H9 (cell line): Measurements from ENCODE around the gene SLC35A5. TPM values are rescaled to one million over a fixed set of nuclear protein-coding genes. Genes with fewer than 3 reads are reported as not detected.

ENCODE experiments used
- DNase-seq: peaks from one replicate; pipeline ENCODE4 v3.0.0-alpha.2; 2017
- H2AFZ ChIP-seq: one replicate; pipeline ENCODE4 v1.6.1; 2013; ENCODE audit warnings: mild to moderate bottlenecking, low read length, control low read depth, moderate library complexity
- H2AK5ac ChIP-seq: 2 replicates; pipeline ENCODE4 v1.6.1; 2013; ENCODE audit warnings: low read length, control low read depth, mixed read lengths; ENCODE audit not compliant: insufficient read length
- H2BK120ac ChIP-seq: one replicate; pipeline ENCODE4 v1.6.1; 2013; ENCODE audit warnings: low read depth, mild to moderate bottlenecking, low read length, control low read depth, inconsistent platforms; ENCODE audit not compliant: poor library complexity, severe bottlenecking
- H2BK12ac ChIP-seq: 2 replicates; pipeline ENCODE4 v1.6.1; 2013; ENCODE audit warnings: low read length, control low read depth, mixed read lengths, low read depth; ENCODE audit not compliant: insufficient read length
- H2BK15ac ChIP-seq: 2 replicates; pipeline ENCODE4 v1.6.1; 2013; ENCODE audit warnings: low read depth, low read length, control low read depth
- H2BK20ac ChIP-seq: one replicate; pipeline ENCODE4 v1.6.1; 2013; ENCODE audit warnings: low read depth, mild to moderate bottlenecking, low read length, control low read depth, inconsistent platforms; ENCODE audit not compliant: poor library complexity, severe bottlenecking
- H2BK5ac ChIP-seq: 2 replicates; pipeline ENCODE4 v1.6.1; 2013; ENCODE audit warnings: low read length, control low read depth, mixed read lengths; ENCODE audit not compliant: insufficient read length
- H3K14ac ChIP-seq: 2 replicates; pipeline ENCODE4 v1.6.1; 2013; ENCODE audit warnings: low read length, control low read depth; ENCODE audit not compliant: insufficient read depth
- H3K18ac ChIP-seq: 2 replicates; pipeline ENCODE4 v1.6.1; 2013; ENCODE audit warnings: low read depth, mild to moderate bottlenecking, mixed read lengths, low read length, control low read depth; ENCODE audit not compliant: insufficient read length
- H3K23ac ChIP-seq: 2 replicates; pipeline ENCODE4 v1.6.1; 2013; ENCODE audit warnings: low read length, control low read depth, mixed read lengths, low read depth; ENCODE audit not compliant: insufficient read length
- H3K23me2 ChIP-seq: 2 replicates; pipeline ENCODE4 v1.6.1; 2013; ENCODE audit warnings: low read depth, mild to moderate bottlenecking, mixed read lengths, low read length, control low read depth; ENCODE audit not compliant: insufficient read length, poor library complexity, severe bottlenecking
- H3K27ac ChIP-seq: 2 replicates; pipeline ENCODE4 v1.5.1; 2013; ENCODE audit warnings: low read length, control low read depth, mixed read lengths, low read depth; ENCODE audit not compliant: insufficient read length
- H3K27me3 ChIP-seq: 2 replicates; pipeline ENCODE4 v1.6.1; 2013; ENCODE audit warnings: low read length, control low read depth, inconsistent platforms; ENCODE audit not compliant: insufficient read depth
- H3K4ac ChIP-seq: 2 replicates; pipeline ENCODE4 v1.6.1; 2013; ENCODE audit warnings: low read depth, mild to moderate bottlenecking, control low read depth, inconsistent platforms, low read length, moderate library complexity
- H3K4me1 ChIP-seq: 2 replicates; pipeline ENCODE4 v1.6.1; 2013; ENCODE audit warnings: low read length, control low read depth, inconsistent platforms; ENCODE audit not compliant: insufficient read depth
- H3K4me2 ChIP-seq: 2 replicates; pipeline ENCODE4 v1.6.1; 2013; ENCODE audit warnings: low read length, control low read depth, mixed read lengths; ENCODE audit not compliant: insufficient read length, insufficient read depth
- H3K56ac ChIP-seq: 2 replicates; pipeline ENCODE4 v1.6.1; 2013; ENCODE audit warnings: low read depth, mild to moderate bottlenecking, mixed read lengths, low read length, control low read depth; ENCODE audit not compliant: insufficient read length
- H3K79me1 ChIP-seq: 2 replicates; pipeline ENCODE4 v1.6.1; 2013; ENCODE audit warnings: low read depth, mild to moderate bottlenecking, moderate library complexity, low read length, control low read depth, inconsistent platforms; ENCODE audit not compliant: insufficient read depth, poor library complexity, severe bottlenecking
- H3K79me2 ChIP-seq: 2 replicates; pipeline ENCODE4 v1.6.1; 2013; ENCODE audit warnings: low read length, control low read depth, inconsistent platforms; ENCODE audit not compliant: insufficient read depth
- H3K9ac ChIP-seq: 2 replicates; pipeline ENCODE4 v1.6.1; 2013; ENCODE audit warnings: low read length, control low read depth, mixed read lengths; ENCODE audit not compliant: insufficient read length; ENCODE audit errors: extremely low read depth
- H3K9me3 ChIP-seq: one replicate; pipeline ENCODE4 v1.6.1; 2013; ENCODE audit warnings: low read depth, low read length, inconsistent platforms; ENCODE audit not compliant: control insufficient read depth
- H3T11ph ChIP-seq: one replicate; pipeline ENCODE4 v1.6.1; 2013; ENCODE audit warnings: mild to moderate bottlenecking, low read length, control low read depth, inconsistent platforms
- H4K20me1 ChIP-seq: one replicate; pipeline ENCODE4 v1.6.1; 2013; ENCODE audit not compliant: control insufficient read depth, insufficient read length, insufficient read depth
- H4K5ac ChIP-seq: 2 replicates; pipeline ENCODE4 v1.6.1; 2013; ENCODE audit warnings: low read depth, mild to moderate bottlenecking, mixed read lengths, low read length, control low read depth; ENCODE audit not compliant: insufficient read length
- H4K8ac ChIP-seq: replicated peaks from 2 replicates; pipeline ENCODE4 v1.6.1; 2013; ENCODE audit warnings: low read length, control low read depth, mixed read lengths, low read depth; ENCODE audit not compliant: insufficient read length
- H4K91ac ChIP-seq: 2 replicates; pipeline ENCODE4 v1.6.1; 2013; ENCODE audit warnings: low read depth, mild to moderate bottlenecking, moderate library complexity, mixed read lengths, low read length, control low read depth; ENCODE audit not compliant: insufficient read length
- H3K27ac Mint-ChIP-seq, 3 experiments: 2 replicates in 2 of 3; 3 replicates in 1 of 3; pipeline ENCODE4 v1.8.0; 2020 to 2021; ENCODE audit warnings: mixed read lengths in 3 of 3, mild to moderate bottlenecking in 1 of 3, moderate library complexity in 1 of 3
- H3K27me3 Mint-ChIP-seq: 2 replicates; pipeline ENCODE4 v1.8.0; 2021; ENCODE audit warnings: low read depth, mild to moderate bottlenecking, moderate library complexity, mixed read lengths
- H3K36me3 Mint-ChIP-seq, 3 experiments: 2 replicates in 2 of 3; 3 replicates in 1 of 3; pipeline ENCODE4 v1.8.0; 2020 to 2021; ENCODE audit warnings: low read depth in 3 of 3, mixed read lengths in 3 of 3; ENCODE audit not compliant: insufficient read depth in 1 of 3
- H3K4me1 Mint-ChIP-seq, 2 experiments: 2 replicates each; pipeline ENCODE4 v1.8.0; 2020; ENCODE audit warnings: mixed read lengths in 2 of 2
- H3K4me3 Mint-ChIP-seq, 2 experiments: 2 replicates in 1 of 2; 3 replicates in 1 of 2; pipeline ENCODE4 v1.8.0; 2020 to 2021; ENCODE audit warnings: mild to moderate bottlenecking in 2 of 2, mixed read lengths in 2 of 2, moderate library complexity in 1 of 2
- H3K9me3 Mint-ChIP-seq, 2 experiments: 2 replicates in 1 of 2; 3 replicates in 1 of 2; pipeline ENCODE4 v1.8.0; 2020; ENCODE audit warnings: mild to moderate bottlenecking in 2 of 2, mixed read lengths in 2 of 2, moderate library complexity in 1 of 2
- WGBS: extraction: QIAGEN DNeasy Blood & Tissue Kit; methylation state at CpG from one replicate; pipeline ENCODE4 v1.1.7; 2013; ENCODE audit warnings: missing lambda C conversion rate, low lambda C conversion rate, mixed read lengths; ENCODE audit not compliant: insufficient read length; ENCODE audit errors: extremely low coverage; 5-methylcytosine and 5-hydroxymethylcytosine counted together
- total RNA-seq: library from RNA; stranded (reverse); gene quantifications from 2 replicates; pipeline ENCODE4 v1.2.1, GENCODE V29; 2021
- TF ChIP-seq, protein P1 (sequence below): fragments of 200-600 bp; sonication (generic); conservative IDR thresholded peaks from 3 replicates; pipeline ENCODE4 v1.8.0; 2021; ENCODE audit warnings: antibody characterized with exemption, mild to moderate bottlenecking

The SLC35A5 gene
- total RNA-seq, 1 experiment from 2014 or later = 40.0 TPM

DNA sequence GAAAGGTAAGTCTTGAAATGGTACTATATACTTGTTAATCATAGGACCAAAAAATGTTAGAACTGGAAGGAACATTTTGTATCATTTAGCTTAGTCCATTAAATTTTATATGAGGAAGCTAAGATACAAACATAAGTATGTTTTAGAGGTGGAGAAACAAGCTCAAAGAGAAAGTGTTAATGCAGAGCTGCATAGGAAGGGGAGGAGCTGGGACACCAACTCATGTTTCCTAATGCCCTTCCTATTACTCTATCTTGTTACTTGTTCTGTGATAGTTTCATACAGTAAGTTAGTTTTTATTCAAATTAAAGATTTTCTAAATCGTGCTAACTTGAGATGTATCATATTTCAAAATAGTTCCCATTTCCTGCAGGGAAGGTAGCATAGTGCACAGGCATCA lies 7.4 kb downstream of the SLC35A5 start:
- Histone ChIP-seq H2AK5ac (no peak overlapping the region), H4K8ac (no peak overlapping the region), H2BK15ac (no peak overlapping the region), H3K4me2 (no peak overlapping the region), H2BK12ac (no peak overlapping the region), H2BK20ac (no peak overlapping the region), H3K27me3 (no peaks in the 10 kb centered on the region), H3K9me3 (no peaks in the 10 kb centered on the region), H4K20me1 (no peaks in the 10 kb centered on the region), H3K14ac (no peak overlapping the region), H3K79me1 (no peaks in the 10 kb centered on the region), H3K9ac (no peak overlapping the region), H2AFZ (no peak overlapping the region), H3T11ph (no peak overlapping the region), H3K18ac (no peak overlapping the region), H3K23ac (no peak overlapping the region), H3K4me1 (no peaks in the 10 kb centered on the region), H4K5ac (no peak overlapping the region), H3K56ac (no peak overlapping the region), H4K91ac (no peak overlapping the region), H3K27ac (no peak overlapping the region), H3K79me2 (no peaks in the 10 kb centered on the region), H3K23me2 (no peaks in the 10 kb centered on the region), H2BK5ac (no peak overlapping the region), H3K4ac (no peak overlapping the region), H2BK120ac (no peak overlapping the region)
- Mint-ChIP-seq H3K36me3 (peaks cover 16 to 62% (median 62%) of the 10 kb centered on the region in 3 experiments; a peak in 6 of 7 replicates), H3K9me3 (no peaks in the 10 kb centered on the region), H3K4me3 (no peak overlapping the region), H3K27ac (no peak overlapping the region), H3K4me1 (peaks cover 8 to 17% of the 10 kb centered on the region in 2 experiments), H3K27me3 (no peaks in the 10 kb centered on the region)
- no CpG with 5 or more reads among the region's 1 CpG for WGBS
- DNase-seq = no peak
- TF ChIP-seq, protein P1, sequence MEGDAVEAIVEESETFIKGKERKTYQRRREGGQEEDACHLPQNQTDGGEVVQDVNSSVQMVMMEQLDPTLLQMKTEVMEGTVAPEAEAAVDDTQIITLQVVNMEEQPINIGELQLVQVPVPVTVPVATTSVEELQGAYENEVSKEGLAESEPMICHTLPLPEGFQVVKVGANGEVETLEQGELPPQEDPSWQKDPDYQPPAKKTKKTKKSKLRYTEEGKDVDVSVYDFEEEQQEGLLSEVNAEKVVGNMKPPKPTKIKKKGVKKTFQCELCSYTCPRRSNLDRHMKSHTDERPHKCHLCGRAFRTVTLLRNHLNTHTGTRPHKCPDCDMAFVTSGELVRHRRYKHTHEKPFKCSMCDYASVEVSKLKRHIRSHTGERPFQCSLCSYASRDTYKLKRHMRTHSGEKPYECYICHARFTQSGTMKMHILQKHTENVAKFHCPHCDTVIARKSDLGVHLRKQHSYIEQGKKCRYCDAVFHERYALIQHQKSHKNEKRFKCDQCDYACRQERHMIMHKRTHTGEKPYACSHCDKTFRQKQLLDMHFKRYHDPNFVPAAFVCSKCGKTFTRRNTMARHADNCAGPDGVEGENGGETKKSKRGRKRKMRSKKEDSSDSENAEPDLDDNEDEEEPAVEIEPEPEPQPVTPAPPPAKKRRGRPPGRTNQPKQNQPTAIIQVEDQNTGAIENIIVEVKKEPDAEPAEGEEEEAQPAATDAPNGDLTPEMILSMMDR = no peak
